ENCODE results near the gene MLC1.
A peak's percentile ranks its signal among the peaks of the same experiment; 100 is the strongest.

The MLC1 gene

GRCh38 chr22:50032941-50033601 lies 52.2 kb downstream of the MLC1 start:
- Mint-ChIP-seq H3K4me3 (no peak overlapping the region), H3K4me1 (peaks cover 18% of the 10 kb centered on the region), H3K9me3 (peaks cover 3% of the 10 kb centered on the region), H3K27ac (no peak overlapping the region), H3K27me3 (peaks cover 6% of the 10 kb centered on the region), H3K36me3 (ENCODE audit: low read depth) (no peaks in the 10 kb centered on the region)
- DNase-seq: no peak
- no peak for ATAC-seq

GRCh38 chr22:50032109-50032871 lies 52.9 kb downstream of the MLC1 start:
- Mint-ChIP-seq H3K27ac (no peak overlapping the region), H3K4me3 (no peak overlapping the region), H3K36me3 (ENCODE audit: low read depth) (no peaks in the 10 kb centered on the region), H3K9me3 (no peaks in the 10 kb centered on the region), H3K4me1 (peaks cover 26% of the 10 kb centered on the region), H3K27me3 (peaks cover 8% of the 10 kb centered on the region)
- DNase-seq (no peak), ATAC-seq (no peak)

GRCh38 chr22:50031189-50032091 lies 53.8 kb downstream of the MLC1 start:
- H3K27me3 Mint-ChIP-seq: peaks cover 8% of the 10 kb centered on the region
- ATAC-seq (no peak), DNase-seq (no peak)
- no peak overlapping the region for H3K4me3 Mint-ChIP-seq
- H3K36me3 Mint-ChIP-seq (ENCODE audit: low read depth): no peaks in the 10 kb centered on the region
- H3K27ac Mint-ChIP-seq: no peak overlapping the region
- H3K9me3 Mint-ChIP-seq: no peaks in the 10 kb centered on the region
- H3K4me1 Mint-ChIP-seq: peaks cover 30% of the 10 kb centered on the region

- Mint-ChIP-seq H3K4me3 (no peak overlapping the region), H3K4me1 (peaks cover 31% of the 10 kb centered on the region), H3K36me3 (ENCODE audit: low read depth) (no peaks in the 10 kb centered on the region), H3K27ac (no peak overlapping the region), H3K27me3 (peaks cover 8% of the 10 kb centered on the region), H3K9me3 (no peaks in the 10 kb centered on the region)
- peak; percentile 81 for ATAC-seq
- DNase-seq: peak; percentile 86
Observed at GRCh38 chr22:50030297-50031188, 54.7 kb downstream of the MLC1 start.

- H3K4me3 Mint-ChIP-seq: peak overlapping the region; percentile 39
Observed at GRCh38 chr22:50027639-50028537, 57.3 kb downstream of the MLC1 start.

GRCh38 chr22:50025993-50026392 lies 59.2 kb downstream of the MLC1 start:
- Mint-ChIP-seq H3K4me1 (peaks cover 32% of the 10 kb centered on the region), H3K9me3 (no peaks in the 10 kb centered on the region), H3K27ac (no peak overlapping the region), H3K4me3 (no peak overlapping the region), H3K27me3 (peaks cover 3% of the 10 kb centered on the region), H3K36me3 (ENCODE audit: low read depth) (no peaks in the 10 kb centered on the region)
- no peak for DNase-seq
- no peak for ATAC-seq

More at GRCh38 chr22:50027639-50028537, 57.3 kb downstream of the MLC1 start:
- DNase-seq: peak; percentile 68
- peak; percentile 75 for ATAC-seq
- H3K27ac Mint-ChIP-seq: peak overlapping the region; percentile 77
- H3K9me3 Mint-ChIP-seq: no peaks in the 10 kb centered on the region
- H3K4me1 Mint-ChIP-seq: peaks cover 32% of the 10 kb centered on the region
- H3K27me3 Mint-ChIP-seq: peaks cover 3% of the 10 kb centered on the region
- H3K36me3 Mint-ChIP-seq (ENCODE audit: low read depth): no peaks in the 10 kb centered on the region

- H3K27me3 Mint-ChIP-seq: peaks cover 2% of the 10 kb centered on the region
- H3K9me3 Mint-ChIP-seq: no peaks in the 10 kb centered on the region
- H3K4me3 Mint-ChIP-seq: no peak overlapping the region
- ATAC-seq: no peak
- peaks cover 14% of the 10 kb centered on the region for H3K4me1 Mint-ChIP-seq
- no peak overlapping the region for H3K27ac Mint-ChIP-seq
- no peaks in the 10 kb centered on the region for H3K36me3 Mint-ChIP-seq (ENCODE audit: low read depth)
- DNase-seq: no peak
Observed at GRCh38 chr22:50022171-50022819, 62.9 kb downstream of the MLC1 start.

GRCh38 chr22:50020606-50021005 lies 64.6 kb downstream of the MLC1 start:
- H3K27me3 Mint-ChIP-seq: peaks cover 2% of the 10 kb centered on the region
- H3K4me3 Mint-ChIP-seq: no peak overlapping the region
- ATAC-seq (no peak), DNase-seq (no peak)
- no peak overlapping the region for H3K27ac Mint-ChIP-seq
- no peaks in the 10 kb centered on the region for H3K9me3 Mint-ChIP-seq
- no peaks in the 10 kb centered on the region for H3K36me3 Mint-ChIP-seq (ENCODE audit: low read depth)
- H3K4me1 Mint-ChIP-seq: peaks cover 8% of the 10 kb centered on the region

- peak; percentile 11 for ATAC-seq
- H3K4me3 Mint-ChIP-seq: no peak overlapping the region
Observed at GRCh38 chr22:50019316-50019715, 65.9 kb downstream of the MLC1 start.

GRCh38 chr22:50018608-50019285 lies 66.5 kb downstream of the MLC1 start:
- Mint-ChIP-seq H3K4me3 (no peak overlapping the region), H3K4me1 (peaks cover 3% of the 10 kb centered on the region), H3K9me3 (no peaks in the 10 kb centered on the region), H3K27me3 (no peaks in the 10 kb centered on the region), H3K27ac (no peak overlapping the region), H3K36me3 (ENCODE audit: low read depth) (no peaks in the 10 kb centered on the region)
- peak; percentile 62 for ATAC-seq
- DNase-seq: no peak

More at GRCh38 chr22:50019316-50019715, 65.9 kb downstream of the MLC1 start:
- Mint-ChIP-seq H3K36me3 (ENCODE audit: low read depth) (no peaks in the 10 kb centered on the region), H3K4me1 (peaks cover 1% of the 10 kb centered on the region), H3K9me3 (no peaks in the 10 kb centered on the region), H3K27ac (no peak overlapping the region), H3K27me3 (no peaks in the 10 kb centered on the region)
- no peak for DNase-seq

- Mint-ChIP-seq H3K27me3 (no peaks in the 10 kb centered on the region), H3K4me1 (peaks cover 3% of the 10 kb centered on the region), H3K27ac (no peak overlapping the region), H3K36me3 (ENCODE audit: low read depth) (no peaks in the 10 kb centered on the region), H3K9me3 (no peaks in the 10 kb centered on the region), H3K4me3 (no peak overlapping the region)
- DNase-seq (no peak), ATAC-seq (no peak)
Observed at GRCh38 chr22:50017701-50018224, 67.5 kb downstream of the MLC1 start.
